ENCODE measurements around the gene XYLB. TPM values are rescaled to one million over a fixed set of nuclear protein-coding genes. Genes with fewer than 3 reads are reported as not detected.

The XYLB gene
- total RNA-seq, 1 donor from 2014 or later, result 5.8 TPM

GRCh38 chr3:38323060-38323459 is 23.5 kb upstream of the XYLB start:
- DNase-seq (ENCODE audit: low spot score), result no peak

- no peak for DNase-seq (ENCODE audit: low spot score)
These were observed 21.3 kb upstream of the XYLB start for GRCh38 chr3:38325256-38325655.

- DNase-seq (ENCODE audit: low spot score), result no peak
These were observed 19.1 kb upstream of the XYLB start for GRCh38 chr3:38327335-38328009.

- DNase-seq (ENCODE audit: low spot score), result no peak
These were observed 15.1 kb upstream of the XYLB start for GRCh38 chr3:38331257-38332022.

GRCh38 chr3:38332201-38332600 is 14.4 kb upstream of the XYLB start:
- no peak for DNase-seq (ENCODE audit: low spot score)

- DNase-seq (ENCODE audit: low spot score), result no peak
These were observed 12.2 kb upstream of the XYLB start for GRCh38 chr3:38334142-38335055.

GRCh38 chr3:38335263-38335662 is 11.3 kb upstream of the XYLB start:
- DNase-seq (ENCODE audit: low spot score), result no peak

- DNase-seq (ENCODE audit: low spot score), result no peak
These were observed 8.9 kb upstream of the XYLB start for GRCh38 chr3:38337703-38338102.

- DNase-seq (ENCODE audit: low spot score), result no peak
These were observed 2.6 kb upstream of the XYLB start for GRCh38 chr3:38343797-38344594.

GRCh38 chr3:38345879-38346586 is 552 bp upstream of the XYLB start:
- no peak for DNase-seq (ENCODE audit: low spot score)

- DNase-seq (ENCODE audit: low spot score), result no peak
These were observed 1.0 kb downstream of the XYLB start for GRCh38 chr3:38347421-38348200.

- DNase-seq (ENCODE audit: low spot score), result no peak
These were observed 2.3 kb downstream of the XYLB start for GRCh38 chr3:38348903-38349302.

GRCh38 chr3:38349684-38350359 is 3.2 kb downstream of the XYLB start:
- no peak for DNase-seq (ENCODE audit: low spot score)

- DNase-seq (ENCODE audit: low spot score), result no peak
These were observed 6.6 kb downstream of the XYLB start for GRCh38 chr3:38353151-38353550.

GRCh38 chr3:38354588-38355330 is 8.2 kb downstream of the XYLB start:
- no peak for DNase-seq (ENCODE audit: low spot score)

- DNase-seq (ENCODE audit: low spot score), result no peak
These were observed 12.5 kb downstream of the XYLB start for GRCh38 chr3:38359038-38359437.

- no peak for DNase-seq (ENCODE audit: low spot score)
These were observed 13.8 kb downstream of the XYLB start for GRCh38 chr3:38360345-38360744.

GRCh38 chr3:38361496-38361895 is 14.9 kb downstream of the XYLB start:
- no peak for DNase-seq (ENCODE audit: low spot score)

- no peak for DNase-seq (ENCODE audit: low spot score)
These were observed 16.2 kb downstream of the XYLB start for GRCh38 chr3:38362825-38363224.

Measured in mucosa of gallbladder (tissue), 1 donor.